ENCODE measurements around the gene TUBGCP2. TPM values are rescaled to one million over a fixed set of nuclear protein-coding genes. Genes with fewer than 3 reads are reported as not detected.

Gene TUBGCP2
- 61.4 TPM for total RNA-seq
- polyA plus RNA-seq (ENCODE audit: insufficient read depth, low read depth, low replicate concordance) = 93.3 TPM
- long read RNA-seq, donor 1, full-length matches to known transcripts = 17 of 46 reads
- long read RNA-seq, donor 1, partial matches to known transcripts = 29 of 46 reads
- long read RNA-seq, donor 1, other reads (novel, unspliced or antisense) = 0 of 46 reads
- long read RNA-seq, donor 2, full-length matches to known transcripts = 14 of 36 reads
- long read RNA-seq, donor 2, partial matches to known transcripts = 22 of 36 reads
- long read RNA-seq, donor 2, other reads (novel, unspliced or antisense) = 0 of 36 reads
- long read RNA-seq, donor 3, full-length matches to known transcripts = 7 of 40 reads
- long read RNA-seq, donor 3, partial matches to known transcripts = 33 of 40 reads
- long read RNA-seq, donor 3, other reads (novel, unspliced or antisense) = 0 of 40 reads
- long read RNA-seq, donor 4, full-length matches to known transcripts = 3 of 3 reads
- long read RNA-seq, donor 4, partial matches to known transcripts = 0 of 3 reads
- long read RNA-seq, donor 4, other reads (novel, unspliced or antisense) = 0 of 3 reads
- long read RNA-seq, donor 5, partial matches to known transcripts = 0 of 1 reads
- long read RNA-seq, donor 5, other reads (novel, unspliced or antisense) = 0 of 1 reads
- long read RNA-seq, donor 6, full-length matches to known transcripts = 2 of 2 reads
- long read RNA-seq, donor 6, partial matches to known transcripts = 0 of 2 reads
- long read RNA-seq, donor 6, other reads (novel, unspliced or antisense) = 0 of 2 reads
- long read RNA-seq, donor 7, full-length matches to known transcripts = 50 of 97 reads
- long read RNA-seq, donor 7, partial matches to known transcripts = 32 of 97 reads
- long read RNA-seq, donor 7, other reads (novel, unspliced or antisense) = 15 of 97 reads
- long read RNA-seq, donor 8, full-length matches to known transcripts = 9 of 22 reads
- long read RNA-seq, donor 8, partial matches to known transcripts = 13 of 22 reads
- long read RNA-seq, donor 8, other reads (novel, unspliced or antisense) = 0 of 22 reads
- long read RNA-seq, donor 9, full-length matches to known transcripts = 6 of 19 reads
- long read RNA-seq, donor 9, partial matches to known transcripts = 13 of 19 reads
- long read RNA-seq, donor 9, other reads (novel, unspliced or antisense) = 0 of 19 reads
- long read RNA-seq, donor 10, full-length matches to known transcripts = 12 of 88 reads
- long read RNA-seq, donor 10, partial matches to known transcripts = 76 of 88 reads
- long read RNA-seq, donor 10, other reads (novel, unspliced or antisense) = 0 of 88 reads

GRCh38 chr10:133308421-133309099 lies at the start of gene TUBGCP2, which contains the start of gene ZNF511:
TSS of gene TUBGCP2 (minus strand) at chr10:133308872. CDS start at chr10:133302941, 5,931 bp downstream.
TSS of gene ZNF511 (plus strand) at chr10:133308914. CDS start at chr10:133308944, 30 bp downstream.
- no peaks in the 10 kb centered on the region for H3K27me3 ChIP-seq (ENCODE audit: control insufficient read depth, insufficient read depth, low read length)
- peaks cover 3 to 27% (median 14%) of the 10 kb centered on the region in 3 donors for H3K4me1 ChIP-seq (ENCODE audit: control insufficient read depth in 2 of 3, insufficient read depth in 2 of 3, low read depth in 1 of 3, low read length in 3 of 3)
- DNase-seq (peak in 4 of 5 donors; percentile 88 to 96 (median 92)), FAIRE-seq (no peak)
- H3K9ac ChIP-seq (ENCODE audit: low read length in 3 of 3) = peak within 1 kb of the TSS; percentile 68 to 79 (median 78)
- H3K9me3 ChIP-seq (ENCODE audit: control insufficient read depth in 2 of 3, insufficient read depth in 1 of 3, low read length in 3 of 3) = no peaks in the 10 kb centered on the region
- TF ChIP-seq, protein P1, sequence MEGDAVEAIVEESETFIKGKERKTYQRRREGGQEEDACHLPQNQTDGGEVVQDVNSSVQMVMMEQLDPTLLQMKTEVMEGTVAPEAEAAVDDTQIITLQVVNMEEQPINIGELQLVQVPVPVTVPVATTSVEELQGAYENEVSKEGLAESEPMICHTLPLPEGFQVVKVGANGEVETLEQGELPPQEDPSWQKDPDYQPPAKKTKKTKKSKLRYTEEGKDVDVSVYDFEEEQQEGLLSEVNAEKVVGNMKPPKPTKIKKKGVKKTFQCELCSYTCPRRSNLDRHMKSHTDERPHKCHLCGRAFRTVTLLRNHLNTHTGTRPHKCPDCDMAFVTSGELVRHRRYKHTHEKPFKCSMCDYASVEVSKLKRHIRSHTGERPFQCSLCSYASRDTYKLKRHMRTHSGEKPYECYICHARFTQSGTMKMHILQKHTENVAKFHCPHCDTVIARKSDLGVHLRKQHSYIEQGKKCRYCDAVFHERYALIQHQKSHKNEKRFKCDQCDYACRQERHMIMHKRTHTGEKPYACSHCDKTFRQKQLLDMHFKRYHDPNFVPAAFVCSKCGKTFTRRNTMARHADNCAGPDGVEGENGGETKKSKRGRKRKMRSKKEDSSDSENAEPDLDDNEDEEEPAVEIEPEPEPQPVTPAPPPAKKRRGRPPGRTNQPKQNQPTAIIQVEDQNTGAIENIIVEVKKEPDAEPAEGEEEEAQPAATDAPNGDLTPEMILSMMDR (IDR thresholded peaks at IDR 0.05; ENCODE audit: borderline replicate concordance, extremely low read depth, insufficient read depth) = peak; percentile 3
- peak within 1 kb of the TSS; percentile 89 to 95 (median 90) for H3K4me3 ChIP-seq (ENCODE audit: low read length in 3 of 3)
- intact Hi-C loops (cut with DNase I) = no loop called here
- H3K36me3 ChIP-seq (ENCODE audit: control insufficient read depth in 2 of 3, insufficient read depth in 3 of 3, low read length in 3 of 3) = peaks cover 0 to 16% (median 2%) of the 10 kb centered on the region in 3 donors
- H3K27ac ChIP-seq (ENCODE audit: low read depth in 2 of 2, low read length in 2 of 2) = peak within 1 kb of the TSS; percentile 90 to 97

- TF ChIP-seq, protein P1 (IDR thresholded peaks at IDR 0.05; ENCODE audit: borderline replicate concordance, extremely low read depth, insufficient read depth) = no peak
- Histone ChIP-seq H3K27me3 (ENCODE audit: control insufficient read depth, insufficient read depth, low read length) (no peaks in the 10 kb centered on the region), H3K27ac (ENCODE audit: low read depth in 2 of 2, low read length in 2 of 2) (peak within 1 kb of the TSS in 1 of 2 donors; percentile 52), H3K9me3 (ENCODE audit: control insufficient read depth in 2 of 3, insufficient read depth in 1 of 3, low read length in 3 of 3) (no peaks in the 10 kb centered on the region), H3K4me1 (ENCODE audit: control insufficient read depth in 2 of 3, insufficient read depth in 2 of 3, low read depth in 1 of 3, low read length in 3 of 3) (peaks cover 0 to 11% (median 0%) of the 10 kb centered on the region in 3 donors), H3K36me3 (ENCODE audit: control insufficient read depth in 2 of 3, insufficient read depth in 3 of 3, low read length in 3 of 3) (no peaks in the 10 kb centered on the region), H3K4me3 (ENCODE audit: low read length in 3 of 3) (peak within 1 kb of the TSS; percentile 16 to 54 (median 42)), H3K9ac (ENCODE audit: low read length in 3 of 3) (peak within 1 kb of the TSS in 1 of 3 donors; percentile 40)
- intact Hi-C loops (cut with DNase I) = no loop called here
- DNase-seq (peak in 4 of 5 donors; percentile 88 to 94 (median 92)), FAIRE-seq (no peak)
Measured at GRCh38 chr10:133357285-133358161, 48.9 kb upstream of the TUBGCP2 start, which contains the start of gene FUOM. TSS of gene FUOM (minus strand) at chr10:133358019. CDS start at chr10:133358007, 12 bp downstream.
